ENCODE measurements around the gene ROR1. TPM values are rescaled to one million over a fixed set of nuclear protein-coding genes. Genes with fewer than 3 reads are reported as not detected.

The ROR1 gene
- polyA plus RNA-seq, 3 donors from 2014 or later: 1.1 to 3.3 (median 1.2) TPM

DNA sequence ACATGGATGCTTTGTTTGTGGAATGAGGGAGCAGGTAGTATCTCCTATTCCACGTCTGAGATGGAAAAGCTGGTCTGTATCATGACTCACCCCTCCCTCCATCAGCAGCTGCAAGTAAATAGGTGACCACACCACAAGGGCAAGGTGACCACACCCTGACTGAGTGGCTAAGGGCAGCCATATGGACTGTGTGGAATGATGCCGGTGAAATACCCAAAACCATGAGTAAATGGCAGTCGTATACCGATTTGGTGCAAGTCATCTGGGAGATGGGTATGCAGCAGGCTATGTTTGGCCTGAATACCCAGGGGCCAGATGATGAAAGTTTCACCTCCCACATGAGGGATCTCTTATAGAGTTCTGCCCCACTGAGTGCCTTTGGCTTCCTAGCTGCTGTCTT, 413.8 kb downstream of the ROR1 start:
- DNase-seq: no peak
- no peaks in the 10 kb centered on the region for H3K4me1 Mint-ChIP-seq
- H3K36me3 Mint-ChIP-seq: no peaks in the 10 kb centered on the region
- peaks cover 2% of the 10 kb centered on the region in 3 donors for H3K27me3 Mint-ChIP-seq (ENCODE audit: low read depth in 3 of 3)
- H3K9me3 Mint-ChIP-seq: no peaks in the 10 kb centered on the region
- no peak overlapping the region for H3K27ac Mint-ChIP-seq
- no peak overlapping the region for H3K4me3 Mint-ChIP-seq

GRCh38 chr1:64192290-64192689, 418.5 kb downstream of the ROR1 start:
- Mint-ChIP-seq H3K9me3 (no peaks in the 10 kb centered on the region), H3K36me3 (no peaks in the 10 kb centered on the region), H3K27ac (no peak overlapping the region), H3K27me3 (ENCODE audit: low read depth in 3 of 3) (peaks cover 0 to 2% (median 0%) of the 10 kb centered on the region in 3 donors), H3K4me3 (no peak overlapping the region), H3K4me1 (no peaks in the 10 kb centered on the region)
- no peak for DNase-seq

DNA sequence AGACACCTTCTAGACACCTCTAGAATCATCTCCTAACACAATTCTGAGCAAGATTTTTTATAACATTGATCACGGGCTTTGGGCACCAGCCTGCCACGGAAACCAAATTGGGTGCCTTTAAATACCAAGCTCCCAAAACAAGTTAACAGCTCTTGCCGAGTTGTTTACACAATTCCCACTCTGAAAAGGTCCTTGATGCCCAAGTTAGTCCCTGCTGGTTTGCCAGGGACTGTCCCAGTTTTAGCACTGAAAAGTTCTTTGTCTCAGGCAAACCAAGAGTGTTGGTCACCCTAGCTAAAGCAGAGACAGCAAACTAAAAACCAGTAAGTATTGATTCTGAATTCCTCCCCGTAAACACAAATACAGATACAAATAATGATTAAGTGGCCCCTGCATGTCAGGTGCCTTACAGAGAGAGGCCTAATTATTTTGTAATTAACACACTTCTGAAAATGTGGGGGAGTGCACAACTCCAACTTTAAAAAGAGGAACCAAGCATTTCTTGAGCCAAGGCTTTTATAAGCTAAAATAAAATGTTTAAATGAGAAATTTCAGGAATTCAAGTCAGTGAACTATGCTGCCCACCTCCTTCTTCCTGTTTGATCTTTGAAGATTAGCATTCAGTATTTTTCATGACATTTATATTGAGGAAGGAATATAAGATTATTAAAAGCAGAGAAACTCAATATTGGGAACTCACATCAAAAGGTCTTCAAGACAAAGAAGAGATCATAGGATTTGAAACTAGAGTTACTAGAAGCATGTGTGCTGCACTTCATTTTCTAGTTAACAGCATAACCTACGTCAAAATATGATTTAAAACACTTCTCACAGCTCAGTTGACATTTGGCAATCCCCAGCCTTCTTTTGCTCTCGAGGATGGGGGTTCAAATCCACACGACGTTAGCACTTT, 420.6 kb downstream of the ROR1 start:
- no peak overlapping the region for H3K27ac Mint-ChIP-seq
- no peak for DNase-seq
- H3K9me3 Mint-ChIP-seq: no peaks in the 10 kb centered on the region
- no peaks in the 10 kb centered on the region for H3K36me3 Mint-ChIP-seq
- no peaks in the 10 kb centered on the region for H3K4me1 Mint-ChIP-seq
- H3K27me3 Mint-ChIP-seq (ENCODE audit: low read depth in 3 of 3): peaks cover 0 to 2% (median 2%) of the 10 kb centered on the region in 3 donors
- H3K4me3 Mint-ChIP-seq: no peak overlapping the region

DNA sequence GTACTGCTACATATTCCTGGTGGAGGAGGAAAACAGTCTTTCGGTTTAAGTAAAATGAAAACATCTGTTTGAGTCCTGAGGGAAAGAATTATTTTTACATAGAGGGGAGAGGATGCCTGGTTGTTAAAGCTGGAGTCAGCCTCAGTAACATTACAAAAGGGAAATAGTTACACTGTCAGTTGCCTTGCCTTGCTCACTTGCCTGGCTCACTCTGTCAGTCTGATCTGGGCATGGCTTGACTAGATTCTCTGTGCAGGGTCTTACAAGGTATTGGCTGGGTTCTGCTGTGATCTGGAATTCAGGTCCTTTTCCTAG, 421.2 kb downstream of the ROR1 start:
- Mint-ChIP-seq H3K27me3 (ENCODE audit: low read depth in 3 of 3) (peaks cover 0 to 2% (median 2%) of the 10 kb centered on the region in 3 donors), H3K4me3 (no peak overlapping the region), H3K9me3 (no peaks in the 10 kb centered on the region), H3K4me1 (no peaks in the 10 kb centered on the region), H3K36me3 (no peaks in the 10 kb centered on the region), H3K27ac (no peak overlapping the region)
- no peak for DNase-seq

- Mint-ChIP-seq H3K27ac (no peak overlapping the region), H3K27me3 (ENCODE audit: low read depth in 3 of 3) (peaks cover 0 to 2% (median 2%) of the 10 kb centered on the region in 3 donors)
- no peak for DNase-seq
These were observed 422.5 kb downstream of the ROR1 start for GRCh38 chr1:64196074-64196870.

GRCh38 chr1:64197076-64197475, 423.3 kb downstream of the ROR1 start:
- H3K4me3 Mint-ChIP-seq: no peak overlapping the region

More at GRCh38 chr1:64196074-64196870, 422.5 kb downstream of the ROR1 start:
- H3K36me3 Mint-ChIP-seq: no peaks in the 10 kb centered on the region
- no peak overlapping the region for H3K4me3 Mint-ChIP-seq
- H3K4me1 Mint-ChIP-seq: no peaks in the 10 kb centered on the region
- H3K9me3 Mint-ChIP-seq: no peaks in the 10 kb centered on the region

DNA sequence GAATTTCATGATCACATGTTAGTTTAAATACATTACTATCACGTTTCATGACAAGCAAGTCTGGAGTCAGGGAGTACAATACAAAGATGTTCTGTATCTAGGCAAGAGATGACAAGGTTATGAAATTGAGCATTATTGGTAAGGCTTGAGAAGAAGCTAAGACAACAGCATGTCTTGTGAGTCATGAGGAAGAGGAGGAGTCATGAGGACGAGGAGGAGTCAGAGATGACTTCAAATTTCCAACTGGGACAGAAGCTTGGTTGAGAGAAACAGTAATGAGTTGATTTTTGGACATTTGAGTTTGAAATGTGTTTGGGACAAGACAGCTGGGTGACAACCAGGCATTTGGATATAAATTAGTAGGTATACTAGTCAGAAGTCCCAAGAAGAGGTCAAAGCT, 425.3 kb downstream of the ROR1 start:
- Mint-ChIP-seq H3K27me3 (ENCODE audit: low read depth in 3 of 3) (peaks cover 0 to 3% (median 2%) of the 10 kb centered on the region in 3 donors), H3K27ac (no peak overlapping the region), H3K36me3 (no peaks in the 10 kb centered on the region), H3K4me1 (no peaks in the 10 kb centered on the region), H3K9me3 (no peaks in the 10 kb centered on the region), H3K4me3 (no peak overlapping the region)
- no peak for DNase-seq

More at GRCh38 chr1:64197076-64197475, 423.3 kb downstream of the ROR1 start:
- Mint-ChIP-seq H3K9me3 (no peaks in the 10 kb centered on the region), H3K27ac (no peak overlapping the region), H3K4me1 (no peaks in the 10 kb centered on the region), H3K36me3 (no peaks in the 10 kb centered on the region), H3K27me3 (ENCODE audit: low read depth in 3 of 3) (peaks cover 0 to 2% (median 2%) of the 10 kb centered on the region in 3 donors)
- DNase-seq: no peak

- H3K4me3 Mint-ChIP-seq: no peak overlapping the region
- no peak overlapping the region for H3K27ac Mint-ChIP-seq
- H3K4me1 Mint-ChIP-seq: no peaks in the 10 kb centered on the region
- no peaks in the 10 kb centered on the region for H3K9me3 Mint-ChIP-seq
- no peak for DNase-seq
- peaks cover 0 to 3% (median 2%) of the 10 kb centered on the region in 3 donors for H3K27me3 Mint-ChIP-seq (ENCODE audit: low read depth in 3 of 3)
- no peaks in the 10 kb centered on the region for H3K36me3 Mint-ChIP-seq
These were observed 426.2 kb downstream of the ROR1 start for GRCh38 chr1:64200064-64200463.

DNA sequence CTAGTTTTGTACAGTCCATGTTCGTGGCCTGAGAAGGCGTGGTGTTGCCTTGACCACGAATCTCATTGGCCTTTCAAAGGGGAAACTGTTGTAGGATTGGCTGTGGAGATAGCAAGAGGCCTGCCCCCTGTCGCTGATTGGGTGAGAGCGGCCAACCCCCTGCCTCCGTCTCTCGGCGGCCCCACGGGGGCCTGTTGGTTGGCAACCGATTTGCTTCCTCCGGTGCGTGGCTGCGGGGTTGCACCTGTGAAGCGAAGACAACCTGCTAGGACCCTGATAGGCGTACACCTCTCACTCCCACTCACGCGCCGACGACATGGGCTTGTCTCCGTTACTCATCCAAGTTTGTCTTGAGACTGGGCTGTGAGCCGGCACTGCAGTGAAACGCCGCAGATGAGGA, 429.6 kb downstream of the ROR1 start, which contains the start of gene UBE2U:
UBE2U (plus strand) TSS at position 204 of the 400 bp plus-strand sequence. CDS start 428 bp downstream, outside the sequence.
- no peak within 1 kb of the TSS for H3K4me3 Mint-ChIP-seq
- H3K36me3 Mint-ChIP-seq: no peaks in the 10 kb centered on the region
- no peak within 1 kb of the TSS for H3K27ac Mint-ChIP-seq
- no peak for DNase-seq
- peaks cover 0 to 3% (median 0%) of the 10 kb centered on the region in 6 donors for H3K9me3 Mint-ChIP-seq
- H3K27me3 Mint-ChIP-seq (ENCODE audit: low read depth in 3 of 3): peaks cover 0 to 2% (median 0%) of the 10 kb centered on the region in 3 donors
- H3K4me1 Mint-ChIP-seq: no peaks in the 10 kb centered on the region

DNA sequence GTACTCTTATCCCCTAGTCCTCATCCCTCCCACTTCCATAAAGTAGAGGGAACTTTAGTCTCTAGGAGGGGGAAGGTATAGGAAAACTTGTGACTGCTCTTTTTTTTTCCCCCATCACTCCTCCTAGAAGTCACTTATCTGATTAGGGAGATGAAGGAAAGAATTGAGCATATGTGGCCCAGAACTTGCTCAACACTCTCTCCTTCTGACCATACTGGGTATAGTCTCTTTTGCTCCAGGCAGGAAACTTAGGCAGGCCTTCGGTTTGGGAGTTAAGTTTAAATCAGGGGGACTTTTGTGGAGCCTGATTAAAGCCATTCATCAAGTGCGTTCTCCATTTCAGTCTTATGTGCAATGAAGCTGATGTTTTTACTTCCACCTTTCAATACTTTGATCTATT, 435.4 kb downstream of the ROR1 start:
- DNase-seq: no peak
- H3K9me3 Mint-ChIP-seq: peaks cover 0 to 3% (median 0%) of the 10 kb centered on the region in 6 donors
- H3K4me1 Mint-ChIP-seq: no peaks in the 10 kb centered on the region
- H3K27me3 Mint-ChIP-seq (ENCODE audit: low read depth in 3 of 3): no peaks in the 10 kb centered on the region
- no peak overlapping the region for H3K27ac Mint-ChIP-seq
- H3K36me3 Mint-ChIP-seq: no peaks in the 10 kb centered on the region
- no peak overlapping the region for H3K4me3 Mint-ChIP-seq

DNA sequence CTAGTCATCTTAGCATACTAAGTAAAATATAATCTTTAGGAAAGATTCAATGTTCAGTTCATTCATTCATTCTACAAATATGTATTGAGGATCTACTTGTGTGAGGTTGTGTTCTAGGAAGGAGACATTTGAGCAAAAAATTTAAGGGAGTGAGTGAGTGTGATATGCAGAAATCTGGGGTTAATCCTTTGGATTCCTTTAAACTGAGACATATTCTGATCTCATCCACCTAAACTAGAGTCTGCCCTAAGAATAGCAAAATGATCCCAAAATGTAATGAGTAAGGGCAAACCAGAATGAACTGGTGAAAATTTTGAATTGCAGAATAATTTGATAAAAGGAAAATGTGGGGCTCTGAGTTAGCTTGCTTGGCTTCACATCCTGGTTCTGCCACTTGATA, 438.2 kb downstream of the ROR1 start:
- Mint-ChIP-seq H3K4me3 (no peak overlapping the region), H3K27ac (no peak overlapping the region), H3K9me3 (no peaks in the 10 kb centered on the region), H3K27me3 (ENCODE audit: low read depth in 3 of 3) (peaks cover 0 to 3% (median 0%) of the 10 kb centered on the region in 3 donors), H3K36me3 (no peaks in the 10 kb centered on the region), H3K4me1 (no peaks in the 10 kb centered on the region)
- DNase-seq: no peak

GRCh38 chr1:64215576-64215975, 441.8 kb downstream of the ROR1 start:
- H3K4me1 Mint-ChIP-seq: no peaks in the 10 kb centered on the region
- DNase-seq: no peak
- no peaks in the 10 kb centered on the region for H3K9me3 Mint-ChIP-seq
- no peak overlapping the region for H3K4me3 Mint-ChIP-seq
- no peaks in the 10 kb centered on the region for H3K36me3 Mint-ChIP-seq
- H3K27ac Mint-ChIP-seq: no peak overlapping the region
- peaks cover 0 to 4% (median 3%) of the 10 kb centered on the region in 3 donors for H3K27me3 Mint-ChIP-seq (ENCODE audit: low read depth in 3 of 3)

DNA sequence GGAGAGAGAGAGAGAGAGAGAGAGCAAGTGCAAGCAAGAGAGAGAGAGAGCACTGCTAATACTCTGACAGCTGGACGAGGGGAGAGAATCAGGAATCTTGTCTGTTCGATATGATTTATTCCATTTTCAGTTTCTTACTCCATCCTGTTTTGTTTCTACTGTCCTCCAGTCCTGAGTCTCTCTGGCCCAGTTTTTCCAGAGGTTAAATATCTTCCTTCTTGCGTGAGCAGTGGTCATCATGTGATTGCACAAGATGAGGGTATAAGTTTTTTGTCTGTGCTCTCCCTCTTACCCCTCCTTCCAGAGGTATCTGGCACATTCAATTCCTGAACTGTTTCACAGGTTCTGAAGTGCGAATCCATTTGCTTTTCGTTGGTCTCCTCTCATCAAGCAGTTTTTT, 446.4 kb downstream of the ROR1 start:
- peaks cover 0 to 4% (median 0%) of the 10 kb centered on the region in 3 donors for H3K27me3 Mint-ChIP-seq (ENCODE audit: low read depth in 3 of 3)
- H3K4me3 Mint-ChIP-seq: no peak overlapping the region
- no peak for DNase-seq
- H3K27ac Mint-ChIP-seq: no peak overlapping the region
- no peaks in the 10 kb centered on the region for H3K4me1 Mint-ChIP-seq
- no peaks in the 10 kb centered on the region for H3K9me3 Mint-ChIP-seq
- no peaks in the 10 kb centered on the region for H3K36me3 Mint-ChIP-seq
